ES-I3 (cell line): ENCODE measurements around the gene DNASE1L1.

Experiments used
- H3K36me3 ChIP-seq: 2 replicates; pipeline ENCODE4 v1.6.1; 2013; ENCODE audit warnings: mild to moderate bottlenecking, low read length, control low read depth, moderate library complexity; ENCODE audit not compliant: insufficient read depth
- H3K4me1 ChIP-seq: 2 replicates; pipeline ENCODE4 v1.6.1; 2013; ENCODE audit warnings: mild to moderate bottlenecking, control low read depth, low read length; ENCODE audit not compliant: insufficient read depth
- H3K9ac ChIP-seq: 2 replicates; pipeline ENCODE4 v1.6.1; 2013; ENCODE audit warnings: low read depth, mild to moderate bottlenecking, low read length, moderate library complexity
- H3K9me3 ChIP-seq: 2 replicates; pipeline ENCODE4 v1.6.1; 2013; ENCODE audit warnings: mild to moderate bottlenecking, low read length, moderate library complexity; ENCODE audit not compliant: control insufficient read depth, insufficient read depth

The DNASE1L1 gene

GRCh38 chrX:154354516-154354915 is 54.5 kb downstream of the DNASE1L1 start:
- H3K9ac ChIP-seq, result no peak overlapping the region
- H3K9me3 ChIP-seq, result no peaks in the 10 kb centered on the region
- peaks cover 69% of the 10 kb centered on the region for H3K36me3 ChIP-seq
- H3K4me1 ChIP-seq, result no peaks in the 10 kb centered on the region

GRCh38 chrX:154354013-154354412 is 55.0 kb downstream of the DNASE1L1 start:
- Histone ChIP-seq H3K36me3 (peaks cover 64% of the 10 kb centered on the region), H3K9ac (no peak overlapping the region), H3K4me1 (no peaks in the 10 kb centered on the region), H3K9me3 (no peaks in the 10 kb centered on the region)

- Histone ChIP-seq H3K36me3 (peaks cover 58% of the 10 kb centered on the region), H3K4me1 (no peaks in the 10 kb centered on the region), H3K9me3 (no peaks in the 10 kb centered on the region), H3K9ac (no peak overlapping the region)
Measured at GRCh38 chrX:154353172-154353843, 55.7 kb downstream of the DNASE1L1 start.

- Histone ChIP-seq H3K9me3 (no peaks in the 10 kb centered on the region), H3K4me1 (no peaks in the 10 kb centered on the region; the same call in 1 of the 2 replicates), H3K9ac (no peak overlapping the region), H3K36me3 (peaks cover 53% of the 10 kb centered on the region)
Measured at GRCh38 chrX:154352466-154352865, 56.6 kb downstream of the DNASE1L1 start.

- H3K9ac ChIP-seq, result no peak overlapping the region
Measured at GRCh38 chrX:154352012-154352401, 57.0 kb downstream of the DNASE1L1 start.

More at GRCh38 chrX:154352012-154352401, 57.0 kb downstream of the DNASE1L1 start:
- peaks cover 3% of the 10 kb centered on the region; the same call in 1 of the 2 replicates for H3K4me1 ChIP-seq
- H3K36me3 ChIP-seq, result peaks cover 49% of the 10 kb centered on the region
- no peaks in the 10 kb centered on the region for H3K9me3 ChIP-seq
